Stimulated activated CD8-positive, alpha-beta memory T cell treated with anti-CD3 and anti-CD28 coated beads, Interleukin-12 subunit alpha, Interleukin-12 subunit beta, amount 100 ng/mL, for 4 hours (primary cell): ENCODE data around the gene SOX5.
"Not testable (repeated sequence)": the region's sequence is repeated elsewhere in the genome, so short reads cannot be mapped to it uniquely, and the experiment has no call there.

ENCODE experiments used
- DNase-seq: peaks from one replicate; pipeline ENCODE4 v3.0.0-alpha.2; 2020; ENCODE audit warnings: low read depth

Gene SOX5

GRCh38 chr12:23906329-23906728 lies 43.1 kb downstream of the SOX5 start:
- DNase-seq, result no peak

DNA sequence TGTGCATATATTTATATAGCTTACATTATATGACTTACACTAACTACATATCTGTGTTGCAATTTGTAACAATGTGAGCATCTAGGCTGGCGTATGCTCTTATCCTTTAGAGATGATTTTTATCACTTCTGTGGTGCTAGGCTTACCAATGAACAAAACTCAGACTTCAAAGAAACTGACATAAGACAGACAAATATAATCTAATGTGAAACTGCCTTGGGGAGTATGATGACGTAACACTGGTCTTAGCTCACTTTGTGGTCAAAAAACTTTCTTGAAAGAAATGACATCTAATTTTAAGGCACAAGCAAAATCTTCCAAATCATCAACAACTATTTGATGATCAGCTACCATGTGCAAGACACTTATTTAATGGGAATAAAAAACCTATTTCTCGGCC lies 50.0 kb downstream of the SOX5 start:
- no peak for DNase-seq

DNA sequence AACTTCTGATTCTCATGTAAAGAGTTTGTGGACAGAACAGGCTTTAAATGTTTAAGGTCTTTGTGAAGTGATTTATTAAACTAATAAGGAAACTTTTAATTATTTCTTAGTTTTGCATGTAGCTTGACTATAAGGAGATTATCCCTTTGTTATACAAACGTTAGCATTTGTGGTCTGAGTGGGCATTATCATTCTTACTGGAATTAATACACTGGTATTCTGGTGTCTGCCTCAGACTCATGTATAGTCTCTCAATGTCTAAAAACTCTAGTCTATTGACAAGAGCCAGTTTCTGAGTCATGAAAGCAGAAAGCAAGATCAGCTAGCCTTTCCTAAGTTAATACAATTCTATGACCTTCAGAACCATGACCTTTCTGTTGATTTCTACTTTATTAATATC lies 51.3 kb downstream of the SOX5 start:
- DNase-seq, result no peak

DNA sequence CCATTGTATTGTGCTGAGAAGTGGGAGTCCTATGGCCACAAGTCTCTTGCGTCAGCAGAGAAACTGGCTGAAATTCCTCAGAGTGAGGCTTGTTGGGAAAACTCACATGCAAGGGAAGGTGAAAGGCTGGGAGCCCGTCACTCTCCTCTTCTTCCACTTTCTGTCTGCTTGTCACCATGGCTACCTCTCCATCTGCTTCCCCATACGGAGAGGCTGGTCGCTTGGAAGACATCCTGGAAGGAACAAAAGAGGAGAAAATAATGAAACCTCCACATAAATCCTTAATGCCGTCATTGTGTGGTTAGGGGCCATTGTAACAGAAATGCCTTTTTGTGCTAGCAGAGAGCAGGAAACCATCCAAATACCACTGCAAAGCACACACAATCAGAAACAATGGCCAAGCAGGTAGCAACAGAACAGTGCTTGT lies 53.7 kb downstream of the SOX5 start:
- DNase-seq, result no peak

DNA sequence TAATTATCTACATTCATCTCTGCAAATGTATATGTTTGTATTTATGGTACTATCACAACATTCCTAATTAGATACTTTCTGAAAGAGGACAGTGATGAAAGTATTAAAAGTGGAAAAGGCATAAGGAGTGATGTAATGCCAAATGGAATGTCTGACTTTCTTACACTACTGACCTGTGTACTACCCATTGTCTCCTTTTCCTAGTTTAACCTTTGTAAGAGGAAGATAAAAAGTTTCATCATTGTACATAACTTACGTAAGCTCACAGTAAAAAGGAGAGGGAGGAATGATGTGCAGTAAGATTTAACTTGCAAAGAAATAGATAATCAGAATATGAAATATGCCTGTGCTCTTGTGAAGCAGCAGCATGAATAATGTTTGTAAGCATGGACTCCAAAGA lies 55.9 kb downstream of the SOX5 start:
- DNase-seq, result no peak

DNA sequence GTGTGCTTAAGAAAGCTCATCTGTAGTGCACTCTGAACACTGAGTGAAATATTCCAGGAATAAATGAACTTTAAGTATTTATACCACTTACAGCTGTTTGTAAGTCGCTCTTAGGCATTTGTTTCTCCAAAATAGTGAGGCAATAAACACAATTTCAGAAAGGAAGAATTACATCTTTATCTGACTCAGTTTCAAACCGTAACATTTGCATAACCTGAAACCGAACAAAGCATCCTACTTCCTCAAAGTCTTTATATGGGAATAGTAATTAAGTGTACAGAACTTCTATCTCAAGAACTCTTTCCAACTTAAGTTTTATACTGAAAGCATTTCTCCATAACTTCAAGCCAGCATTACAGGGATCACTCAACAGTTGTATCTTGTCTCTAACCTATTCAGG lies 58.4 kb downstream of the SOX5 start:
- no peak for DNase-seq

DNA sequence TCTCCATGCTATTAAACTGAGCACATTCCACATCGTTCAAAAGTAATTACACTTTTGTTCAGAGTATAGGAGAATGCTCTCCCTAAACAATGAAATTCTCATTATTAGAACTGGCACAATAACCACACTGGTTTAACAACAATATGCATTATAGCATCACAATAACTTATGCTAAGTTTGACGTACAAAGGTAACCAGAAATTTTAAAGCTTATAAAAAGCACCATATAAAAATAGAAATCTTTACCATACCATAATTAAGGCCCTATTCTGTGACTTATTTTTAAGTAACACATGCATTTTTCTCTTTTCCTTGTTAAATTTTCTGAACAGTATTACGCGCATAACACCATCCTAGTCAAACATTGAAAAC lies 60.4 kb downstream of the SOX5 start:
- DNase-seq, result no peak

- DNase-seq, result no peak
Measured at GRCh38 chr12:23888396-23889068, 60.9 kb downstream of the SOX5 start.

- DNase-seq, result no peak
Measured at GRCh38 chr12:23887055-23887835, 62.2 kb downstream of the SOX5 start.

DNA sequence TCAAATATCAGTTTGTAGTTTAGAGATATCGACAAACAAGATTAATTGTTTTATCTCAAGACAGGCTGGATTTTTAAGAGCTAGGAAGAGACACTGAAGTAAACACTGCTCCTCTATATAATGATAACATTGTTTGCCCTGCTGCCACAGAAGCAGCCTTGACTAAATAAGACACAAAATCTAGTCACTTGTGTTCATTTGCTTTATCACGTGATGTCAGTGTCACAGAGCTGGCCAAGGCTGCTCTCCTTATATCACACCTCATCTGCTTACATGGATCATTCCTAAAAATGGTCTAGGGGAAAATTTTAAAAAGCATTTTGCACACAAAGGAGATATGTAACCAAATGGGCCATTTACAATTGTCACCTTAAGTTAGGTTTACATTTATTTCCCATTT lies 64.1 kb downstream of the SOX5 start:
- DNase-seq, result no peak

DNA sequence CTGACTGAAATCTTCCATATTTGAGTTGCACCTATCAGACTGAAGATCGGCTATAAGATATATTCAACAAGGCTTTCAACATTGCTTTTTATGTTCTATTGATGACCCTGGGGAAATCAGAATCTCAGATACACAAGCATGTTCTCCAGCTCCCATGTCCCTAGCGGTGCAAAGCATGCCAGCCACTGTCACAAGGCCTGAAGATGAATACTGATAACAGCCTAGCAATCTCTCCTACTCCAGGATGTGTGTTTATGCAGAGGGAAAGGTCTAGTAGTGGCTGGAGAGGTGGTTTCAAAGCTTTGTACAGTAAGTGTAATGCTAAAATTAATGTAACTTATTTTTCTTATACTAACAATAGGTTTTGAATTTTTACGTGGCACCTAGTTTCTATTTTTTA lies 64.6 kb downstream of the SOX5 start:
- no peak for DNase-seq

DNA sequence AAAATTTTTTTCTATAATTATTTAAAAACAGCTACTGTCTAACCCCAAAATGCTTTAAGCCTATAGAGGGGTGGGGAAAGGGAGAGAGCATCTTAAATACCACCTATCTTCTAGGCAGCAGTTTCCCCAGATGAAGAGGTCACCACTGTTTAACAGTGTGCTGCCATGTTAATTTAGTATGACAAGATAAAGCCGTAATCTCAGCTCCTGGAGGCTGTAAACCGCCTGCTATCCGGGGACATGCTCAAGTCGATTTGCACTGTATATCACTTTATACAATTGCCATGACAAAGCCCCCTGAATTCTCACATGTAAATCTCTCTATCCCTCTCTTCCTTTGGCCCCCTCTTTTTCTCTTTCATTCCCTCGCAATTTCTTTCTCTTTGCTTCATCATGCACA lies 68.5 kb downstream of the SOX5 start:
- no peak for DNase-seq

GRCh38 chr12:23876618-23877017 lies 72.9 kb downstream of the SOX5 start:
- DNase-seq, result not testable (repeated sequence)

GRCh38 chr12:23867794-23868193 lies 81.7 kb downstream of the SOX5 start:
- DNase-seq, result no peak

- no peak for DNase-seq
Measured at GRCh38 chr12:23862701-23863100, 86.8 kb downstream of the SOX5 start.

DNA sequence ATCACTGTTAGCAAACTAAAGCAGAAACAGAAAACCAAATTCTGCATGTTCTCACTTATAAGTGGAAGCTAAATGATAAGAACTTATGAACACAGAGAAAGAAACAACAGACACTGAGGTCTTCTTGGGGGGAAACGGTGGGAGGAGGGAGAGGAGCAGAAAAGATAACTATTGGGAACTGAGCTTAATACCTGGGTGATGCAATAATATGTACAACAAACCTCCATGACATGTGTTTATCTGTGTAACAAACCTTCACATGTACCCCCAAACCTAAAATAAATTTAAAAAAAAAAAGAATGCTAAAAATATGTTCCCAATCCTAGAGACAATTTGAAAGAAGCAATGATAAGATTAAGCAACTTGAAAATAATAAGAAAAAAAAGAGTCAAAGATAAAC lies 89.5 kb downstream of the SOX5 start:
- no peak for DNase-seq

- DNase-seq, result no peak
Measured at GRCh38 chr12:23857178-23857577, 92.3 kb downstream of the SOX5 start.

GRCh38 chr12:23855813-23856212 lies 93.7 kb downstream of the SOX5 start:
- no peak for DNase-seq

GRCh38 chr12:23854598-23854997 lies 94.9 kb downstream of the SOX5 start:
- no peak for DNase-seq

- DNase-seq, result no peak
Measured at GRCh38 chr12:23853640-23854039, 95.8 kb downstream of the SOX5 start.

DNA sequence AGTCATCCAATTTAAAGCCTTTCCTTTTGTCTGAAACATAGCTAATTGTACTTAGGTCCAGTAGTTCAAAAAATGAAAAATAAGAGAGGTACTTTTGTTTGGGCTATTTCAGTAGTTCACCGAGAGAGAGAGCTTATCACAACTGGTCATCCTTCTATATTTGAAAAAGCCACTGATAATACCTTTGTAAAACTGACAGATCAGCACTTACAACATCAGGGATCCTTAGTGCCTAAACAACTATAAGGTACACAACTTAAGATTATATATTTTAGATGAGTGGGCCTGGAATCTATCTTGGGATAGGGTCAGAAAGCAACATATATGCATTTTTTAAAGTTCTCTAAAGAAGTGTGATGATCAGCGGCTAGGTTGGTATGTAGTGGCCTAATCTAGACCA lies 97.9 kb downstream of the SOX5 start:
- DNase-seq, result no peak

GRCh38 chr12:23847857-23848256 lies 101.6 kb downstream of the SOX5 start:
- DNase-seq, result no peak

DNA sequence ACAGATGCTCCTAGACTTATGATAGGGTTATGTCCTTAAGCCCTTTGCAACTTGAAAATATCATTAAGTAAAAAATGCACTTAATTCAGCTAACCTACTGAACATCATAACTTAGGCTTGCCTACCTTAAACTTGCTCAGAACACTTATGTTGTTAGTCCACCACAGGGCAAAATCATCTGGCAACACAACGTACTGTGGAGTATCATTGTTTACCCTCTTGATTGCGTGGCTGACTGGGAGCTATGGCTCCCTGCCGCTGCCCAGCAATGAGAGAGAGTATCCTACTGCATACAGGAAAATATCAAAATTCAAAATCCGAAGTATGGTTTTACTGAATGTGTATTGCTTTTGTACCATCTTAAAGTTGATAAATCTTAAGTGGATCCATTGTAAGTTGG lies 105.5 kb downstream of the SOX5 start:
- no peak for DNase-seq

DNA sequence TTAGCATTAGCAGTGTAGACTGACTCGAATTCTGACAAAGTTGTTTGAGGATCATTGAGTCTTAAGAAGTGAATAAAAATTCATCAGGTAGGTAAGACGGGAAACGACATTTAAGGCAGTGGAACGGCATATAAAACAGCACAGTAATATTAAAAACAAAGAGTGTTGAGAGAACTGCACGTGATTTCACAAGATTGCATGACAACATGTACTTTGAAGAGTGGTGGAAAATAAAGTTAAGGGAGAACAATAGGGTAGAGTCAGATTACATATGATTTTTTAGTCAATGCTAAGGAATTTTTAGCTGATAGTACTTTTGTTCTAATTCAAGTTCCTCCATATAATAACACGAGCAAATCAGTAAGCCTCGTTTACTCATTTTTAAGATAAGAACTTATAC lies 115.4 kb downstream of the SOX5 start:
- no peak for DNase-seq
